ENCODE data around the gene CTCFL. TPM values are rescaled to one million over a fixed set of nuclear protein-coding genes. Genes with fewer than 3 reads are reported as not detected.

CTCFL gene
- total and polyA plus RNA-seq, 2 of the 13 experiments (the other 11 are each of a cell fraction or from before 2014, with no cell fraction given) = 0.04 TPM; not detected in 1

DNA sequence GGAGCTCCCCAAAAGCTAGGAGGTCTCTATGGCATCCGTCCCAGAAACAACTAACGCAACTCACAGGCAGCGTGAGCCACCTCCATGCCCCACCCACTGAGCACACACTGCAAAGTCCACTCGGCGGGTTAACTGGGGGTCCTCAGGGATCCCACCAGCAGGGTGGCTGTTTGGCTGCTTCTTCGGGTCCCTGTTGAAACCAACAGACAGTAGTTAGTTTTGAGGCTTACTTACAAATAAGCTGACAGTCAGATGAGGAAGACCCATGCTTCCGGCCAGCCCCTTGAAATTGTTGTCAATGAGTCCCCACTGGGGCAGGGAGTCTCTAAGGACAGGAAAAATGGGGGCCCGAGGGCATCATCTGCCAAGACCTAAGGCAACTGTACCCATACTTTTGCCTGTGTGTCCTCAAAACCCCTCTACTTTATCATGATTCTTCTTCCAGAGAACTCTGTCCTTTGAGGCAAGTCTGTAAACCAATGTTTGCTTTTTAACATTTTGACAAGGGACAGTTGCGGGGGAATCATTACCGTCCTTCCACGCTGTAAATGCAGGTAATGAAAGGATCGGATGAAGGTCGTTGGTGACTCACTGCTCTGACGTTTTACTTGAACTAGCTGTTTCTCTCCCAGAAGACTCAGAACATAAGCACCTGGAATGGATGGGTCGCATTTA, 33.8 kb upstream of the CTCFL start (continued):
- TF ChIP-seq KIAA2018 (CRISPR knock-in tag; IDR thresholded peaks at IDR 0.05; ENCODE audit: borderline replicate concordance) (no peak), FOXJ3 (CRISPR knock-in tag; IDR thresholded peaks at IDR 0.05; ENCODE audit: borderline replicate concordance) (0 out of 2 replicates have a peak, but pooled peaks have one; percentile 34), PHB2 (IDR thresholded peaks at IDR 0.05; ENCODE audit: partially characterized antibody) (no peak), ZNF230 (CRISPR knock-in tag; IDR thresholded peaks at IDR 0.05) (0 out of 2 replicates have a peak, but pooled peaks have one; percentile 38), MLX (CRISPR knock-in tag; IDR thresholded peaks at IDR 0.05) (no peak), ZNF224 (CRISPR knock-in tag; IDR thresholded peaks at IDR 0.05) (no peak), RFX1 (IDR thresholded peaks at IDR 0.05) (no peak), FOXC1 (CRISPR knock-in tag; IDR thresholded peaks at IDR 0.05; ENCODE audit: borderline replicate concordance) (no peak), GPBP1L1 (CRISPR knock-in tag; IDR thresholded peaks at IDR 0.05) (no peak), RBAK (CRISPR knock-in tag; IDR thresholded peaks at IDR 0.05) (no peak), NR2F2 (IDR thresholded peaks at IDR 0.05; ENCODE audit: borderline replicate concordance, low read depth) (peak; percentile 44; the same call in 1 of the 2 replicates), ATRX (CRISPR knock-in tag; IDR thresholded peaks at IDR 0.05; ENCODE audit: borderline replicate concordance) (no peak)
- TF ChIP-seq, protein P1, sequence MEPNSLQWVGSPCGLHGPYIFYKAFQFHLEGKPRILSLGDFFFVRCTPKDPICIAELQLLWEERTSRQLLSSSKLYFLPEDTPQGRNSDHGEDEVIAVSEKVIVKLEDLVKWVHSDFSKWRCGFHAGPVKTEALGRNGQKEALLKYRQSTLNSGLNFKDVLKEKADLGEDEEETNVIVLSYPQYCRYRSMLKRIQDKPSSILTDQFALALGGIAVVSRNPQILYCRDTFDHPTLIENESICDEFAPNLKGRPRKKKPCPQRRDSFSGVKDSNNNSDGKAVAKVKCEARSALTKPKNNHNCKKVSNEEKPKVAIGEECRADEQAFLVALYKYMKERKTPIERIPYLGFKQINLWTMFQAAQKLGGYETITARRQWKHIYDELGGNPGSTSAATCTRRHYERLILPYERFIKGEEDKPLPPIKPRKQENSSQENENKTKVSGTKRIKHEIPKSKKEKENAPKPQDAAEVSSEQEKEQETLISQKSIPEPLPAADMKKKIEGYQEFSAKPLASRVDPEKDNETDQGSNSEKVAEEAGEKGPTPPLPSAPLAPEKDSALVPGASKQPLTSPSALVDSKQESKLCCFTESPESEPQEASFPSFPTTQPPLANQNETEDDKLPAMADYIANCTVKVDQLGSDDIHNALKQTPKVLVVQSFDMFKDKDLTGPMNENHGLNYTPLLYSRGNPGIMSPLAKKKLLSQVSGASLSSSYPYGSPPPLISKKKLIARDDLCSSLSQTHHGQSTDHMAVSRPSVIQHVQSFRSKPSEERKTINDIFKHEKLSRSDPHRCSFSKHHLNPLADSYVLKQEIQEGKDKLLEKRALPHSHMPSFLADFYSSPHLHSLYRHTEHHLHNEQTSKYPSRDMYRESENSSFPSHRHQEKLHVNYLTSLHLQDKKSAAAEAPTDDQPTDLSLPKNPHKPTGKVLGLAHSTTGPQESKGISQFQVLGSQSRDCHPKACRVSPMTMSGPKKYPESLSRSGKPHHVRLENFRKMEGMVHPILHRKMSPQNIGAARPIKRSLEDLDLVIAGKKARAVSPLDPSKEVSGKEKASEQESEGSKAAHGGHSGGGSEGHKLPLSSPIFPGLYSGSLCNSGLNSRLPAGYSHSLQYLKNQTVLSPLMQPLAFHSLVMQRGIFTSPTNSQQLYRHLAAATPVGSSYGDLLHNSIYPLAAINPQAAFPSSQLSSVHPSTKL (CRISPR knock-in tag; IDR thresholded peaks at IDR 0.05) = peak; percentile 7; the same call in 1 of the 2 replicates
- TF ChIP-seq, protein P2, sequence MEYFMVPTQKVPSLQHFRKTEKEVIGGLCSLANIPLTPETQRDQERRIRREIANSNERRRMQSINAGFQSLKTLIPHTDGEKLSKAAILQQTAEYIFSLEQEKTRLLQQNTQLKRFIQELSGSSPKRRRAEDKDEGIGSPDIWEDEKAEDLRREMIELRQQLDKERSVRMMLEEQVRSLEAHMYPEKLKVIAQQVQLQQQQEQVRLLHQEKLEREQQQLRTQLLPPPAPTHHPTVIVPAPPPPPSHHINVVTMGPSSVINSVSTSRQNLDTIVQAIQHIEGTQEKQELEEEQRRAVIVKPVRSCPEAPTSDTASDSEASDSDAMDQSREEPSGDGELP (IDR thresholded peaks at IDR 0.05; ENCODE audit: borderline replicate concordance, low read depth) = no peak
